A549 treated with GW870086 at 1 μM for 4 hours (cell line): ENCODE results near the gene AQP5. TPM values are rescaled to one million over a fixed set of nuclear protein-coding genes. Genes with fewer than 3 reads are reported as not detected.

Experiments
- total RNA-seq: library from RNA; stranded (reverse); fragments of 200-300 nt; extraction: Qiagen RNA extraction; gene quantifications from 5 replicates; pipeline ENCODE4 v1.2.3, GENCODE V29; 2022; ENCODE audit warnings: low read depth

Gene AQP5
- total RNA-seq = not detected in 5 replicates

DNA sequence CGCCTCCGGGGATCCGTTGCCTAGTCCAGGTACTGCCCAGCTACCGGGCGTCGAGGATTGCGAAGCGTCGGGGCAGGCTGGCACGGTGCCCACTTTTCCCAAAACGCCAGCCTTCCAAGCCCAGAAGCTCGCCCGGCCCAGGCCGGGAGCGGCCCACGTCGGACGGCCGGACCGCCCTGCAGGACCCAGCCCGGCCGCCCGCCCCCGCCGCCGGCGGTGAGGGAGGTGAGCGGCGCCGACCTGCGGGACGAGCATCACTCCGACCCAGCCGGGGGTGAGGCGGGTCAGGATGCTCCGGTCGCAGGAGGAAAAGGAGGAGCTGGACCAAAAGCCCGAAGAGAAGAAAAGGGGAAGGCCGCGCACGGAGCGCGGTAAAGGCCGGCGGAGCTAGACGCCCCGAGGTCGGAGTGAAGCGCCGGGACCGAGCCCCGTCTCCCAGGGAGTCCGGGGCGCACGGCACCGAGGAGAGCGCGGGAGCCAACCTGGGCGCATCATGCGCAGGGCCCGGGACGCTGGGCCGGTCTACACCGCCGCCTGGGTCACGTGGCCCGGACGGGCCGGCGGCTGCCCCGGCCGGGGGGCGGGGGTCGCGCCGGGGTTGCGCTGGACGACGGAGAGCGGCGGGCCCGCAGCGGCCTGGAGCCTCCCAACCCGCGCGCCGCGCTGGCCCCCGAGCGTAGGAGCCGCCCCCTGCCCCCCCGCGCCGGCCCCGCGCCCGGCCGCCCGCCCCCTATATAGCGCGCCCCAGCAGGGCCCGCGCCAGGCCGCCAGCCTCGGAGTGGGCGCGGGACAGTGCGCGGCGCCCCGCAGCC is at the start of gene AQP5:
Gene AQP5 (plus strand): TSS at position 762 of the 812 bp plus-strand sequence. CDS start 146 bp downstream, outside the sequence.

DNA sequence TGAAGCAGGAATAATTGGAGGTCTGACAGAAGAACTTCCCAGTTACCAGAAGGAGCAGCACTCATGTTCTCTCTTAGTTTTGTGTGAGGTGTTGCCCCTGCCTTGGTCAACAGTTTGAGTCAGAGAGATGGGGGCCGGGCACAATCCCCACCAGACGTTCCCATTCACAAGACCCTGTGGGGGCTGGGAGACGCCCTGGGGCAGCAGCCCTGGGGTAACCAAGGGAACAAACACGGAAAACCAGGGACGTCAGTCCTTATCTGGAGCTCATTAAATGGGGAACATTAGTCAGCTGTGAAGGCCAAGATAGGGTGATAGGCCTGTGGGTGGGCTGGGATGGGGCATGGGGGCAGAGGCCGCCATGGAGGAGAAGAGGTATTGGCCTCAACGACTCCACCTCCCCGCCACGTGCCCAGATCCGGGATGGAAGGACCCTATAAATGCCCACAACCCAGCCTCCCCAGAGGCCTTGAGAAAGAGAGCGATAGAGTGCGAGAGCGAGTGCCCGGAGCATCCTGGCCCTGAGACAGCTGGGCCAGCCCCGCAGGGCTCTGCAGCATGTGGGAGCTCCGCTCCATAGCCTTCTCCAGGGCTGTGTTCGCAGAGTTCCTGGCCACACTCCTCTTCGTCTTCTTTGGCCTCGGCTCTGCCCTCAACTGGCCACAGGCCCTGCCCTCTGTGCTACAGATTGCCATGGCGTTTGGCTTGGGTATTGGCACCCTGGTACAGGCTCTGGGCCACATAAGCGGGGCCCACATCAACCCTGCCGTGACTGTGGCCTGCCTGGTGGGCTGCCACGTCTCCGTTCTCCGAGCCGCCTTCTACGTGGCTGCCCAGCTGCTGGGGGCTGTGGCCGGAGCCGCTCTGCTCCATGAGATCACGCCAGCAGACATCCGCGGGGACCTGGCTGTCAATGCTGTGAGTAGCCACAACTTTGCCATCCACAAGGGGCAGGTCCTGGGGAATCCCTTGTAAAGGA is 11.1 kb upstream of the AQP5 start, which contains the start of gene AQP2:
Gene AQP2 (plus strand): TSS at position 465 of the 979 bp plus-strand sequence. CDS start 94 bp downstream, at position 559.

DNA sequence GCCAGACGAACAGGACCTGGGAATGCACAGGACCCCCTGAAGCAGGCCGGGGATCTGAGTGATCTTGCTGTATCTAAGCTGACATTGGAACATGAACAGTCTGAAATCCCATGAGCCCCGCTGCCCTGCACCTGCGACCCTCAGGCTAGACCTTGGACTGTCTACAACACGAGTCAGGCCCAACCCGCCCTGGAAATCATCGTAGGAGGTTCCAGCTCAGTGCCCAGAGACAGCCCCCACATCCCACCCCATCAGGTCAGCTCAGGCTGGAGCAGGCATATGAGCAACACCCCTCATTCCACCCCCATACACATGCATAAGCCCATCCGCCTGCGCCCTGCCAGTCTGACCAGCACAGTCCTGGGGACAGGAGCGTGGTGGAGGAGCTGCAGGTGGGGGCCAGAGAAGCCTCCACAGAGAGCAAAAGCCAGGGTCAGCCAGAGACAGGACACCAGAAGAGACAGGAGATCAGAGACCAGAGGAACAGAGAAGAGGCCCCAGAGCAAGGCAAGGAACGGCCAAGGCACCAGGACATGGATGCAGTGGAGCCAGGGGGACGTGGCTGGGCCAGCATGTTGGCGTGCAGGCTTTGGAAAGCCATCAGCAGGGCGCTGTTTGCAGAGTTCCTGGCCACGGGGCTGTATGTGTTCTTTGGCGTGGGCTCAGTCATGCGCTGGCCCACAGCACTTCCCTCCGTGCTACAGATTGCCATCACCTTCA is 11.1 kb downstream of the AQP5 start, which contains the start of gene AQP6:
Gene AQP6 (plus strand): TSS at position 307 of the 720 bp plus-strand sequence. CDS start 227 bp downstream, at position 534.

Other genes with a start within 250 kb of the AQP5 start
- gene TMBIM6, start 220.3 kb upstream of the AQP5 start, total RNA-seq = 390 to 492 TPM (median 490 TPM) in 5 replicates
- gene NCKAP5L, start 133.5 kb upstream of the AQP5 start, total RNA-seq = 7.5 to 9.3 TPM (median 8.1 TPM) in 5 replicates
- 3.8 to 4.4 TPM (median 4.2 TPM) in 5 replicates for gene BCDIN3D, start 118.8 kb upstream of the AQP5 start, total RNA-seq
- gene FAIM2, start 58.0 kb upstream of the AQP5 start, total RNA-seq = 0.28 TPM in 1 of 5 replicates, not detected in the others
- gene AQP2, start 11.1 kb upstream of the AQP5 start, total RNA-seq = not detected in 5 replicates
- gene AQP6, start 11.1 kb downstream of the AQP5 start, total RNA-seq = not detected in 5 replicates
- 68.2 to 84.2 TPM (median 78.5 TPM) in 5 replicates for gene RACGAP1, start 63.6 kb downstream of the AQP5 start, total RNA-seq
- 4.9 to 6.2 TPM (median 5.6 TPM) in 5 replicates for gene ASIC1, start 95.7 kb downstream of the AQP5 start, total RNA-seq
- 64.2 to 81.3 TPM (median 67.8 TPM) in 5 replicates for gene SMARCD1, start 123.5 kb downstream of the AQP5 start, total RNA-seq
- gene GPD1, start 142.1 kb downstream of the AQP5 start, total RNA-seq = 0.11 to 0.35 TPM (median 0.19 TPM) in 5 replicates
- gene COX14, start 150.4 kb downstream of the AQP5 start, total RNA-seq = 68.5 to 85.2 TPM (median 72.6 TPM) in 5 replicates
- gene CERS5, start 205.5 kb downstream of the AQP5 start, total RNA-seq = 25.6 to 29.4 TPM (median 27.0 TPM) in 5 replicates